A172 (cell line): ENCODE results near the gene MAPK11. TPM values are rescaled to one million over a fixed set of nuclear protein-coding genes. Genes with fewer than 3 reads are reported as not detected.

Experiments used
- DNase-seq: peaks from one replicate; pipeline ENCODE4 v3.0.0-alpha.2; 2015; ENCODE audit warnings: low spot score
- total RNA-seq: library from RNA; depleted of rRNA; stranded (reverse); fragments of >200 nt; shearing (Covaris generic); gene quantifications from 2 replicates; pipeline ENCODE4 v1.2.3, GENCODE V29; 2014; rRNA removed

The MAPK11 gene
- total RNA-seq, 1 experiment from 2014 or later = 15.4 TPM

DNA sequence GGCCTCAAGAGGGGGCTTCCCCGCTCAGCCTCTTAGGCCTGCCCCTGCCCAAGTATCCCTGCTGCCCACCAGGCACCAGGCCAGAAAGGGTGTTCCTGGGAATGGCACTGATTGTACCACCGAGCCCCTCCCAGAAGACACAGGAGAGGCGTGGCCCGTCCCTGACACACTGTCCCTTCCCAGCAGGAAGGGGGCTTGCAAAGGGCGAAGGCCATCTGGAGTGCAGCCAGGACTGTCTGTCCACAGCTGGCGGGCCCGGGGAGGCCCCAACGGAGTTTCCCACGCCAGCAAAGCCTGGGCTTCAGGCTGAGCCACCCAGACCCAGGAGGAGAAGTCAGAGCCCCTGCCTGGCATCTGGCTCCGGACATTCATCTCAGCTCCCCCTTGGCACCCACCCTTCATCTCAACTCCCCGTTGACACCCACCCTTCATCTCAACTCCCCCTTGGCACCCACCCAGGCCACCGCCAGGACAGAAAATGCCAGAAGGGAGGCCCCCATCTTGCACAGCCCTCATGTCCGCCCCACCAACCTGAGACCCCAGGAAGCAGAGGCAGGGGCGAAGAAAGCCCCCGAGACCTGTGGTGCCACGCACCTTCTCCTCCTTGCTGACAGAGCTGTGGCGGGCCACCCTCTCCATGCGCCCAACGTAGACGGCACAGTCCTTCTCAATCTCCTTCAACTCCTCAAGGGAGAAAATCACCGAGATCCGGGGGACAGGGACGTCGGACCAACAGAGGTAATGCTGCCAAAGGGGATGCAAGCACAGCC lies 44.8 kb downstream of the MAPK11 start:
- no peak for DNase-seq

GRCh38 chr22:50224071-50224470 lies 46.1 kb downstream of the MAPK11 start:
- no peak for DNase-seq

GRCh38 chr22:50222508-50222907 lies 47.7 kb downstream of the MAPK11 start:
- no peak for DNase-seq

GRCh38 chr22:50221410-50222300 lies 48.5 kb downstream of the MAPK11 start:
- DNase-seq = no peak

DNA sequence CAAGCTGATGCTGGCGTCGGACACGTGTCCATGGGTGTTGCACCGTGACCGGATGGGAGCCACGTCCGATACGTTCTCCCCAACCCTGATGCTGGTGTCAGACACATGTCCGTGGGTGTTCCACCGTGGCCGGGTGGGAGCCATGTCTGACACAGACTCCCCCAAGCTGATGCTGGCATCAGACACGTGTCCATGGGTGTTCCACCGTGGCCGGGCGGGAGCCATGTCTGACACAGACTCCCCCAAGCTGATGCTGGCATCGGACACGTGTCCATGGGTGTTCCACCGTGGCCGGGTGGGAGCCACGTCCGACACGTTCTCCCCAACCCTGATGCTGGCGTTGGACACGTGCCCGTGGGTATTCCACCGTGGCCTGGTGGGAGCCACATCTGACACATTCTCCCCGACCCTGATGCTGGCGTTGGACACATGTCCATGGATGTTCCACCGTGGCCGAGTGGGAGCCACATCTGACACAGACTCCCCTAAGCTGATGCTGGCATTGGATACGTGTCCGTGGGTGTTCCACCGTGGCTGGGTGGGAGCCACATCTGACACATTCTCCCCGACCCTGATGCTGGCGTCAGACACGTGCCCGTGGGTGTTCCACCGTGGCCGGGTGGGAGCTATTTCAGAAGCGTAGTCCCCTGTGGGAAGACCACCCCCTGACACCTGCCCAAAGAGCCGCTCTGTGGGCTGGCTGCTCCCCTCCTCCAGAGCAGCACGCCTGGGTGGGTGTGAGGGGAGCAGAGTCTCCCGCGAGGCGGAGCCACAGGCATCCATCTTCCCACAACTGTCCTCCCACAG lies 49.4 kb downstream of the MAPK11 start:
- DNase-seq = no peak

DNA sequence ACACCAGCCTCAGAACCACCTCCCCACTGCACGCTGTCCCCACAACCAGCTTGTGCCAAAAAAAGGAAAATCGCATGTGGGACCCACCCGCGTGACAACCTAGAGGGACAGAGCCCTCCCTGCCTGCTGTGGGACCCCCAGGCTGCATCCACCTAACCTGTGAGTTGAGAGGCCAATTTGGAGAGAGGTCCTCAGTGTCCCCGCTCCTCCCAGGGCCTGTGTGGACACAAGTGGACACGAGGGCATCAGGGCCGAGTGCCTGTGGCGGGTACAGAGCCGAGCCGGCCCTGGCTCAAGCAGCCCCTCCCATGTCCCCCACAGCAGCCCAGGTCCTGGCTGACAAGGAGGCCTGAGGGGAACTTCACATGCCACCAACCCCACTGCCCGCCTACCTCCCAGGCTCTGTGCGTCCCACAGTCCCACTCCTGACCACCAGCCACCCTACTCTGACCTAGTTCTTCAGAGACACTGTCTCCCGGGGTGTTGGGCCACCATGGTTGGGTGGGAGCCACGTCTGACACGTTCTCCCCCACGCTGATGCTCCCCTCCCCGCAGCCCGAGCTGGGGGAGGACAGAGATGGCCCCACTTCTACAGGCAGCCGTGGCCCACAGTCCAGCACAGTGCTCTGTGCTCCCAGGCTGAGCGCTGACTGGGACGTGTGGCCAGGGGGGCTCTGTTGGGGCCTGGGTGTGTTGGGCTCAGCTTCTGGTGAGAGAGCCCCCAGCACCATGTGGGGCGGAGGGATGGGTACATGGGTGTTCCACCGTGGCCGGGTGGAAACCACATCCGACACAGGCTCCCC lies 50.2 kb downstream of the MAPK11 start:
- no peak for DNase-seq

- DNase-seq = peak; percentile 57
Measured at GRCh38 chr22:50218996-50219727, 51.0 kb downstream of the MAPK11 start.

- no peak for DNase-seq
Measured at GRCh38 chr22:50218153-50218995, 51.8 kb downstream of the MAPK11 start.

DNA sequence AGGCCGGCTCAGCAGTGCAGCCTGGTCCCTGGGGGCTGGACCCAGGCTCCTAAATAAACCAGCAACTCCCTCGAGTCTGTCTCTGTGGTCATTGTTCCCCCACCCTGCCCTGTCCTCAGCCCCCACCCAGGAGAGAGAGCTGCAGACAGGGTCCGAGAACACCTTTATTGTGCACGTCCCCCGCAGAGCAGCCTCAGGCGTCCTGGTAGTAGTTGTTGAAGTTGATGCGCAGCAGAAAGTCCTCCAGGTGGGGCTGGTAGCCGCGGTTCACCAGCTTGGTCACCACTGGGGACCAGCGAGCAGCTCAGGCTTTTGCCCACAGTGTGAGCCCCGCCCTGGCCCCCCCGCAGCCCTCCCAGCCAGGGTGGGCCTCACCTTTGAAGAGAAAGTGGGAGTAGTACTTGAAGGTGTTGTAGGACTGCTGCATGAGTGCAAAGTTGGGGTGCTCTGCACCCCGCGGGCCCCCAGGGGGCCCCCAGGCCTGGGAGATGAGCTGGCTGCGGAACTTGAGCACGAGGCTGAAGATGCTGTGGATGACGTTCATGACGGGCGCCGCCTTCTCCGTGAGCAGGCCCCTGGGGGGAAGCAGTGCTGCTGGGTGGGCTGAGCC lies 52.5 kb downstream of the MAPK11 start:
- DNase-seq = no peak

- DNase-seq = no peak
Measured at GRCh38 chr22:50216684-50217520, 53.3 kb downstream of the MAPK11 start.

GRCh38 chr22:50216055-50216683 lies 54.0 kb downstream of the MAPK11 start:
- DNase-seq = no peak

DNA sequence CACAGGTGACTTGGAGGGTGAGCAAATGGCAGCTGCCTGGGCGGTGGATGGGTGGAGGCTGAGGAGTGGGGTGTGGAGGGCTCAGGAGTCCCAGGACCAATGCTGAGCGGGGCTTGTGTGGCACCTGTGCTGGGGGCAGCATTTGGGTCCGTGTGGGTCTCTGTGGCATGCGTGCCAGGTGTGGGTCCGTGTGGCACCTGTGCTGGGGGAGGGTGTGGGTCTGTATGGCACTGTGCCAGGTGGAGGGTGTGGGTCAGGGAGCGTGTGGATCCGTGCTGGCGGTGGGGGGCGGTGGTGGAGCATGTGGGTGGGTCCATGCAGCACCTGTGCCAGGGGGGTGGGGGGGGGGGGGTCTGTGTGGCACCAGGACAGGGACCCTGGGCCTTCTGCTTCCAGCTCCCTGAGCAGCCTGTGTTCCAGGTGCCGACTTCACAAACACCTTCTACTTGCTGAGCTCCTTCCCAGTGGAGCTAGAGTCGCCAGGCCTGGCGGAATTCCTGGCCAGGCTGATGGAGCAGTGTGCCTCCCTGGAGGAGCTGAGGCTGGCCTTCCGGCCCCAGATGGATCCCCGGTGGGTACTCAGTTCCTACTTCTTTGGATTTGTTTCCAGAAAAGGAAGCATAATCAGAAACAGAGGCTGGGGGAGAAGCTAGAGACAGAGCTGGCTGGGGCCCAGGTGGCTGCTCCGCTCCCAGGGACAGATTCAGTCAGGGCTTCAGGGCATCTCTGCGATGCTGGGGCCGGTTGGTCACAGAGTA lies 54.7 kb downstream of the MAPK11 start:
- no peak for DNase-seq

Other genes with a start within 250 kb of the MAPK11 start
- gene TTLL8, start 212.1 kb downstream of the MAPK11 start, total RNA-seq = not detected in 2 replicates
- 0.02 and 0.10 TPM in 2 replicates for gene MLC1, start 185.0 kb downstream of the MAPK11 start, total RNA-seq
- gene MOV10L1, start 180.4 kb downstream of the MAPK11 start, total RNA-seq = 2.0 and 3.0 TPM in 2 replicates
- 1.4 and 1.5 TPM in 2 replicates for gene PANX2, start 99.6 kb downstream of the MAPK11 start, total RNA-seq
- 18.9 and 19.2 TPM in 2 replicates for gene TRABD, start 84.5 kb downstream of the MAPK11 start, total RNA-seq
- 8.0 and 9.5 TPM in 2 replicates for gene SELENOO, start 69.4 kb downstream of the MAPK11 start, total RNA-seq
- 8.9 and 10.6 TPM in 2 replicates for gene TUBGCP6, start 25.4 kb downstream of the MAPK11 start, total RNA-seq
- 11.4 and 12.6 TPM in 2 replicates for gene HDAC10, start 19.1 kb downstream of the MAPK11 start, total RNA-seq
- 31.4 and 32.2 TPM in 2 replicates for gene MAPK12, start 8.7 kb downstream of the MAPK11 start, total RNA-seq
- gene PLXNB2, start 37.3 kb upstream of the MAPK11 start, total RNA-seq = 64.9 and 65.0 TPM in 2 replicates
- 1.2 and 2.9 TPM in 2 replicates for gene DENND6B, start 56.6 kb upstream of the MAPK11 start, total RNA-seq
- gene PPP6R2, start 72.9 kb upstream of the MAPK11 start, total RNA-seq = 28.0 and 36.6 TPM in 2 replicates
- gene SBF1, start 204.7 kb upstream of the MAPK11 start, total RNA-seq = 43.0 and 48.2 TPM in 2 replicates
- gene ADM2, start 211.2 kb upstream of the MAPK11 start, total RNA-seq = not detected in 2 replicates
- gene MIOX, start 216.5 kb upstream of the MAPK11 start, total RNA-seq = not detected in 2 replicates
- gene LMF2, start 237.3 kb upstream of the MAPK11 start, total RNA-seq = 21.3 and 28.7 TPM in 2 replicates
- gene NCAPH2, start 237.8 kb upstream of the MAPK11 start, total RNA-seq = 51.8 and 55.6 TPM in 2 replicates